Stimulated activated CD8-positive, alpha-beta memory T cell treated with anti-CD3 and anti-CD28 coated beads, Interleukin-12 subunit alpha, Interleukin-12 subunit beta, amount 100 ng/mL, for 24 hours (primary cell): ENCODE data around the gene CHCHD6.

Source experiments
- DNase-seq: peaks from one replicate; pipeline ENCODE4 v3.0.0-alpha.2; 2020; ENCODE audit errors: extremely low read depth

CHCHD6 gene

GRCh38 chr3:127008236-127008635, 304.2 kb downstream of the CHCHD6 start:
- DNase-seq = no peak

- no peak for DNase-seq
Measured at GRCh38 chr3:127009531-127009930, 305.5 kb downstream of the CHCHD6 start.
